Breast epithelium (tissue), 3 donors: Measurements from ENCODE around the gene MED22.

Experiments used
- CTCF ChIP-seq, 3 donors: fragments of 450-650 bp; IDR thresholded peaks; one replicate each; pipeline ENCODE4 v1.5.1; 2016 to 2017; ENCODE audit warnings: antibody characterized with exemption in 3 of 3, mild to moderate bottlenecking in 3 of 3, moderate library complexity in 3 of 3
- POLR2A ChIP-seq: fragments of 450-650 bp; IDR thresholded peaks from one replicate; pipeline ENCODE4 v1.6.1; 2016; ENCODE audit warnings: antibody characterized with exemption, mild to moderate bottlenecking, moderate library complexity
- POLR2AphosphoS5 ChIP-seq, 3 donors: sonication (generic); formaldehyde crosslinking; IDR thresholded peaks; one replicate each; pipeline ENCODE4 v1.6.1; 2017; ENCODE audit warnings: antibody characterized with exemption in 3 of 3

- TF ChIP-seq POLR2AphosphoS5 (IDR thresholded peaks at IDR 0.05) (no peak), CTCF (IDR thresholded peaks at IDR 0.05) (no peak), POLR2A (no peak)
Measured at GRCh38 chr9:133342069-133342406, 5.9 kb downstream of the MED22 start.
